Heart right ventricle (tissue), 16 donors: Measurements from ENCODE around the gene SMIM11. TPM values are rescaled to one million over a fixed set of nuclear protein-coding genes. Genes with fewer than 3 reads are reported as not detected.

ENCODE experiments used
- ATAC-seq, 8 donors: fragments of 200-7000 bp; cut with Tn5 transposase; one replicate each; pipeline ENCODE4 v1.9.1; 2020; ENCODE audit warnings: mild to moderate bottlenecking in 8 of 8, moderate library complexity in 8 of 8, moderate number of reproducible peaks in 1 of 8
- DNase-seq, 2 donors: peaks; one replicate each; pipeline ENCODE4 v3.0.0-alpha.2; 2020
- H3K27ac ChIP-seq, 10 donors: fragments of 200-600 bp; sonication (generic) in 2 of 10; one replicate each; pipeline versions ENCODE4 v1.5.0 to v1.8.0; 2020 to 2022; ENCODE audit warnings: mild to moderate bottlenecking in 3 of 10
- H3K27me3 ChIP-seq, 7 donors: fragments of 200-600 bp; one replicate each; pipeline ENCODE4 v1.8.0; 2021 to 2022; ENCODE audit warnings: mild to moderate bottlenecking in 2 of 7
- H3K36me3 ChIP-seq, 9 donors: fragments of 200-600 bp; sonication (generic) in 1 of 9; one replicate each; pipeline versions ENCODE4 v1.5.0 to v1.8.0; 2020 to 2022; ENCODE audit warnings: mild to moderate bottlenecking in 2 of 9
- H3K4me1 ChIP-seq, 9 donors: fragments of 200-600 bp; sonication (generic) in 1 of 9; one replicate each; pipeline versions ENCODE4 v1.5.0 to v1.8.0; 2020 to 2022; ENCODE audit warnings: mild to moderate bottlenecking in 4 of 9
- H3K4me3 ChIP-seq, 10 donors: fragments of 200-600 bp; sonication (generic) in 2 of 10; one replicate each; pipeline versions ENCODE4 v1.5.0 to v1.8.0; 2020 to 2022; ENCODE audit warnings: mild to moderate bottlenecking in 7 of 10, moderate library complexity in 2 of 10
- H3K9me3 ChIP-seq, 11 donors: fragments of 200-600 bp in 10 of 11; sonication (generic) in 2 of 11; one replicate each; pipeline versions ENCODE4 v1.5.0 to v1.8.0; 2013 to 2022; ENCODE audit warnings: mild to moderate bottlenecking in 2 of 11, control low read depth in 1 of 11, moderate library complexity in 1 of 11
- CTCF ChIP-seq, 9 donors: fragments of 200-600 bp; sonication (generic) in 2 of 9; IDR thresholded peaks; one replicate each; pipeline versions ENCODE4 v1.5.0 to v1.8.0; 2021 to 2022; ENCODE audit warnings: antibody characterized with exemption in 9 of 9, mild to moderate bottlenecking in 5 of 9, moderate library complexity in 1 of 9
- WGBS, 2 donors: extraction: QIAGEN DNeasy Blood & Tissue Kit; methylation state at CpG; one replicate each; pipeline ENCODE4 v1.1.7; 2013; ENCODE audit warnings: inconsistent platforms in 1 of 2; 5-methylcytosine and 5-hydroxymethylcytosine counted together
- intact Hi-C, 10 donors: fragments of 100-400 bp; cut with DNase I; formaldehyde crosslinking; loops; one replicate each; pipeline versions ENCODE4 v1.11.1 to v1.14.2; 2022
- polyA plus RNA-seq, 2 donors: library from polyadenylated mRNA; stranded (reverse); fragments of 200-250 nt; gene quantifications; one replicate each; pipeline ENCODE4 v1.2.3, GENCODE V29; 2013
- total RNA-seq, 10 donors: library from RNA; stranded (reverse); fragmentation: NEBNext Ultra II Directional in 3 of 10; extraction: Animal tissue kit (Norgen Biotek cat#: 25700) in 3 of 10; gene quantifications; one replicate each; pipeline versions ENCODE4 v1.2.1 to v1.2.4, GENCODE V29; 2021 to 2023
- donor health status: Arrhythmogenic right ventricular cardiomyopathy.
- donor health status: ischemic (EF 13 %, LVEDD 7.1; RV severe dilation, severe dysfunction).
- donor health status: healthy with polysubstance abuse.
- donor health status: DM: no; HTN: yes; CAD: no.
- donor health status: DM: no; HTN: no; CAD: no.
- donor health status: ischemic (EF 25% LVEDD 6.9; RV normal size, moderate dysfunction).
- donor health status: ischemic (EF 25% LVEDD 5.7; RV mildly dilated, moderate dysfunction).
- donor health status: healthy.
- donor health status: DM: yes; HTN: yes; CAD: no.
- donor health status: Ischemic cardiomyopathy.
- donor health status: ischemic (EF 35%, LVEDD 5.7; RV mildly dilated, moderate dysfunction).
- donor health status: nonischemic (EF 11% LVEDD 7.7; RV severe dilation, severe dysfunction).
- donor health status: DM: yes; HTN: yes; CAD: no.
- donor health status: PGD.
- donor health status: ischemic (EF 29% LVEDD 5.4; RV normal size, mild dysfunction).
- donor health status: nonischemic (EF 23%, LVEDD 6.1; RV moderate dilation, normal function).

Gene SMIM11
- total and polyA plus RNA-seq, 12 donors: 0.80 to 21.4 (median 5.9) TPM

GRCh38 chr21:34343347-34343746 is 32.0 kb upstream of the SMIM11 start:
- Histone ChIP-seq H3K27ac (peak overlapping the region in 4 of 10 donors; percentile 8 to 61 (median 20)), H3K27me3 (no peaks in the 10 kb centered on the region), H3K36me3 (no peaks in the 10 kb centered on the region), H3K4me3 (no peak overlapping the region), H3K4me1 (peaks cover 3 to 43% (median 10%) of the 10 kb centered on the region in 9 donors), H3K9me3 (no peaks in the 10 kb centered on the region)
- DNase-seq (no peak), ATAC-seq (peak in 2 of 8 donors; percentile 17 to 21)
- TF ChIP-seq CTCF (IDR thresholded peaks at IDR 0.05): no peak
- intact Hi-C loops: loop anchor here in 1 of 10 donors (5.0 kb wide), 1 partner anchor 411 kb away; no protein-coding TSS in a partner anchor
- WGBS, 2 donors: 50 to 60% methylated on average over 7 of the region's 7 CpGs

- 71 to 74% methylated on average over 14 of the region's 14 CpGs for WGBS, 2 donors
- Histone ChIP-seq H3K36me3 (no peaks in the 10 kb centered on the region), H3K4me1 (peaks cover 3 to 43% (median 10%) of the 10 kb centered on the region in 9 donors), H3K4me3 (no peak overlapping the region), H3K9me3 (no peaks in the 10 kb centered on the region), H3K27me3 (no peaks in the 10 kb centered on the region), H3K27ac (peak overlapping the region in 5 of 10 donors; percentile 7 to 61 (median 23))
- TF ChIP-seq CTCF (IDR thresholded peaks at IDR 0.05): no peak
- intact Hi-C loops: loop anchor here in 1 of 10 donors (5.0 kb wide), 1 partner anchor 412 kb away; no protein-coding TSS in a partner anchor
- peak in 2 of 8 donors; percentile 13 to 37 for ATAC-seq
- DNase-seq: no peak
These were observed 31.4 kb upstream of the SMIM11 start for GRCh38 chr21:34343838-34344381.

GRCh38 chr21:34344584-34344983 is 30.7 kb upstream of the SMIM11 start:
- no peaks in the 10 kb centered on the region for H3K27me3 ChIP-seq
- peaks cover 3 to 43% (median 10%) of the 10 kb centered on the region in 9 donors for H3K4me1 ChIP-seq
- 93 to 94% methylated on average over 5 of the region's 5 CpGs for WGBS, 2 donors
- peak overlapping the region in 4 of 10 donors; percentile 9 to 61 (median 26) for H3K27ac ChIP-seq
- no peak for ATAC-seq
- H3K9me3 ChIP-seq: no peaks in the 10 kb centered on the region
- no peak for DNase-seq
- no peak overlapping the region for H3K4me3 ChIP-seq
- H3K36me3 ChIP-seq: no peaks in the 10 kb centered on the region
- TF ChIP-seq CTCF (IDR thresholded peaks at IDR 0.05): no peak
- intact Hi-C loops: loop anchor here in 1 of 10 donors (5.0 kb wide), 1 partner anchor 412 kb away; no protein-coding TSS in a partner anchor

DNA sequence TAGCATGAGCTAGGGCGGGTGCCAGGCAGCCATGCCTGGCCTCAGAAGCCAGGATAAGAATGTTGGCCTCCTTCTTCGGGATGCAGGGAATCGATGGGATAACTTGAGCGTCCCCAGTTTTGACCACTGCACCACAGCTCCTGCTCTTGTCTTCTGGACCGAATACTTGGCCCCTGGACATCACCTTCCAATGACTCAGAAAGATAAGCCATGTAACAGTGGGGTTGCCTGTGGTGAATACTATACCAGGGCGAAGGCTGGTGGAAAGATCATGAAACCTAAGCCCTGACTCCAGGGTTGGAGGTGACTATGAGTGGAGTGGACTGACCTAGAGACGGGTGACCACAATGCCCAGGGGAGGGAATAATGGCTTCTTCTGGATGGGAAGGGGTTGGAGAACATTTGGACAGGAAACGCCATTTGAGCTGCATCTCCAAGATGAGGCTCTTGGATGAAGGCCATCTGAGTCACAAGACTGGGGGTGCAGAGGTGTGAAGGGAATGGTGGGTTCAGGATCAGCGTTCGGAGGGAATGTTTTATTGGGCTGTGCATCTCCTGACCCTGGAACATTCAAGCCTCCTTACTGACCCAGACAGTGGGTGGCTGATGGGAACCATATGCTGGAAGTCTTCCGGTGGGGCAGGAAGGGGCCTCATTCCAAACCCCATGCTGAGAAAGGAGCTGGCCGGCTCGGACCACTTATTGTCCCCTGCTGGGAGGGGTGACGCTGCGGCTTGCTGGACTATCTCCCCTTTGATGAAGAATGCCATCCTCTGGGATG is 30.0 kb upstream of the SMIM11 start:
- DNase-seq (peak in 1 of 2 donors; percentile 36), ATAC-seq (peak in 7 of 8 donors; percentile 21 to 62 (median 46))
- intact Hi-C loops: loop anchor here in 8 of 10 donors (5.0 kb wide), 6 partner anchors 143 to 423 kb away; partner anchors contain the start of genes MRPS6 (in 3 of the 8) and SLC5A3 (in 3 of the 8)
- Histone ChIP-seq H3K27me3 (no peaks in the 10 kb centered on the region), H3K36me3 (no peaks in the 10 kb centered on the region), H3K4me1 (peaks cover 3 to 43% (median 10%) of the 10 kb centered on the region in 9 donors), H3K27ac (peak overlapping the region in 9 of 10 donors; percentile 2 to 70 (median 47)), H3K9me3 (no peaks in the 10 kb centered on the region), H3K4me3 (peak overlapping the region in 1 of 10 donors; percentile 3)
- 63 to 68% methylated on average over 15 of the region's 15 CpGs for WGBS, 2 donors
- no peak for TF ChIP-seq CTCF (IDR thresholded peaks at IDR 0.05)
